Measurements from ENCODE around the gene RBM11. TPM values are rescaled to one million over a fixed set of nuclear protein-coding genes. Genes with fewer than 3 reads are reported as not detected.
"Not testable (repeated sequence)": the region's sequence is repeated elsewhere in the genome, so short reads cannot be mapped to it uniquely, and the experiment has no call there.

Gene RBM11, protein sequence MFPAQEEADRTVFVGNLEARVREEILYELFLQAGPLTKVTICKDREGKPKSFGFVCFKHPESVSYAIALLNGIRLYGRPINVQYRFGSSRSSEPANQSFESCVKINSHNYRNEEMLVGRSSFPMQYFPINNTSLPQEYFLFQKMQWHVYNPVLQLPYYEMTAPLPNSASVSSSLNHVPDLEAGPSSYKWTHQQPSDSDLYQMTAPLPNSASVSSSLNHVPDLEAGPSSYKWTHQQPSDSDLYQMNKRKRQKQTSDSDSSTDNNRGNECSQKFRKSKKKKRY
- 1 to 10 TPM; 3.8 to 6.3 TPM for total RNA-seq

DNA sequence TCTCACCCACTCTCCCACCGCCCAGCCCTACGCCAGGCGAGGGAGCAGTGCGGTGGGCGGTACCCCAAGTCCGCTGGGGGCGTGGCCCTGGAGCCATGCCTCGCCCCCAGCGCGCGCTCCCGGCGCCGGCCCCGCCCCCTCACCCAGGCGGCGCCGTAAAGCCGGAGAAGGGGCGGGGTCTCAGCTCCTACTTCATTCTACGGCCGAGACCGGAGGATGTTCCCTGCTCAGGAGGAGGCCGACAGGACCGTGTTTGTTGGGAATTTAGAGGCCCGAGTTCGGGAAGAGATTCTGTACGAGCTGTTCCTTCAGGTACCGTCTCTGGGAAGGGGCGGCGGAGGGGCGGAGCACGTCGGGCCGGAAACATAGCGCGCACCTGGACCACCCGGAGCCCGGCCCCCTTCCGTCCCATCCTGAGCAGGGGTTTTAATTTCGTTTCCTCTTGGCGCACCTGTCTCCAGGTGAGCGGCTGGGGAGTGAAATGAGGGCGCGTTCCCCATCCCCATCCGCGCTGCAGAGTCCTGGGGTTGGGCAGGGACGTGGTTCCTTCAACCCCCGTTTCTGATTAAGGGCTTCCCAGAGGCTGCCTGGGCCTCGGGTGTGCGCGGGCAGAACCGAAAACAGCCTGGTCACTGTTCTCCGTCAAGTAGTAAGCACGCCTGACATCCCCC, at the start of gene RBM11:
Gene RBM11, plus strand, starts transcription at position 187 of the 671 bp plus-strand sequence. Its CDS starts 30 bp downstream, at position 217.
- Mint-ChIP-seq H3K4me1 (peaks cover 6% of the 10 kb centered on the region), H3K36me3 (no peaks in the 10 kb centered on the region), H3K27ac (peak within 1 kb of the TSS; percentile 45), H3K4me3 (peak within 1 kb of the TSS; percentile 84), H3K9me3 (no peaks in the 10 kb centered on the region), H3K27me3 (no peaks in the 10 kb centered on the region)
- DNase-seq = peak; percentile 86

DNA sequence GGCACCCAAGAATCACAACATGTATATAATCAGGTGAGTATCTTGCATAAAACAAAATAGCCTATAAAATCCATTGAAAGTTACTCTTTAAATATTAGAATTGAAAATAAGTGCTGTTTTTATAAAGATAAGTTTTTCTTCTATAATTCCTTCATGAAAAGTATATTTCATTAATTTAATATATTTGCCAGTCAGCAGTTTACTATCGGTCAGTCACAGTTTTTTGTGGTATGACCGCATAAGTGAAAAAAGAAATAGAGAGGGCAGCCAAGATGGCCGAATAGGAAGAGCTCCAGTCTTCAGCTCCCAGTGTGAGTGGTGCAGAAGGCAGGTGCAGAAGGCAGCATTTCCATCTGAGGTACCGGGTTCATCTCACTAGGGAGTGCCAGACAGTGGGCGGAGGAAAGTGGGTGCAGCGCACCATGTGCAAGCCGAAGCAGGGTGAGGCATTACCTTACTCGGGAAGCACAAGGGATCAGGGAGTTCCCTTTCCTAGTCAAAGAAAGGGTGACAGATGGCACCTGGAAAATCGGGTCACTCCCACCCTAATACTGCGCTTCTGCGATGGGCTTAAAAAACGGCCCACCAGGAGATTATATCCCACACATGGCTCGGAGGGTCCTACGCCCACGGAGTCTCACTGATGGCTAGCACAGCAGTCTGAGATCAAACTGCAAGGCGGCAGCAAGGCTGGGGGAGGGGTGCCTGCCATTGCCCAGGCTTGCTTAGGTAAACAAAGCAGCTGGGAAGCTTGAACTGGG, 49.3 kb upstream of the RBM11 start:
- H3K4me3 Mint-ChIP-seq, H3K36me3 Mint-ChIP-seq, H3K9me3 Mint-ChIP-seq, H3K27me3 Mint-ChIP-seq, H3K4me1 Mint-ChIP-seq, H3K27ac Mint-ChIP-seq, DNase-seq: not testable (repeated sequence)

DNA sequence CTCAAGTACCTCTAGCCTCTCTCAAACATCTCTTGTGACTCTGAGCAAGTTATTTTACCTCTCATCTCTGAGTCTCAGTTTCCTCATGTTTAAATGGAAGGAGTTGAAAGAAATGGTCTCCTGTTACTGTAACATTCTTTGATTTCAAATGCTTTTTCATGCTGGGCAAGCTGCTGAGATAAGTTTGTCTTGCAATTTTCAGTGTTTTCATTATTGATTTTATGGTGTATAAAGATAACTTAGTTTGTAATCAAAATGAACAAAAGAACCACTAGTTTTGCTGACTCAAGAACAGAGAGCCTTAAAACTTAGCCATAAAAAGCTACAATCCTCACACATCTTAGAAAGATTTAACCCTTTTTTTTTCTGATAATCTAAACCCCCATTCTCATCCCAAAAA, 9.7 kb upstream of the RBM11 start:
- Mint-ChIP-seq H3K4me1 (peaks cover 4% of the 10 kb centered on the region), H3K27me3 (peaks cover 15% of the 10 kb centered on the region), H3K9me3 (no peaks in the 10 kb centered on the region), H3K4me3 (no peak overlapping the region), H3K36me3 (no peaks in the 10 kb centered on the region), H3K27ac (no peak overlapping the region)
- DNase-seq = no peak

DNA sequence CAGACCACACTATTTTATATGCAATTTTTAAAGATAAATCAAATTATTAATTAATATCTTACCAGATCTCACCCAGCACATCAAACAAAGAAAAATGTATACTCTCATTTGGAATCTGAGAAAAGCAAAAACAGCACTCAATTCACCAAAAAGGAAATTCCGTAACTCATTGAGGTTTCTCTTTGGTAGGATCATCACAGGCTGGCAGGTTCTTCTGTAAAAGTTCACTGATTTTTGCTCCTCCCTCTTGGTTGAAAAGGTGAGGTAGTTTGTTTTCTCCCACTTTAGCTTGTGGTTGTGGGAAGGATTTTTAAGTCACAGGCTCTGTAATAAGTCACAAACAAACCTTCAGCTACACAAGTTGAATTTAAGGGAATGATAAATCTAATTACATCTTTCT, 5.2 kb upstream of the RBM11 start, which contains the start of gene LIPI:
Gene LIPI, minus strand, starts transcription at position 218 of the 400 bp plus-strand sequence. Its CDS starts 110 bp downstream, at position 108.
- H3K27me3 Mint-ChIP-seq = peaks cover 15% of the 10 kb centered on the region
- H3K4me1 Mint-ChIP-seq = peaks cover 4% of the 10 kb centered on the region
- H3K27ac Mint-ChIP-seq = no peak within 1 kb of the TSS
- no peaks in the 10 kb centered on the region for H3K9me3 Mint-ChIP-seq
- no peaks in the 10 kb centered on the region for H3K36me3 Mint-ChIP-seq
- H3K4me3 Mint-ChIP-seq = no peak within 1 kb of the TSS
- no peak for DNase-seq

DNA sequence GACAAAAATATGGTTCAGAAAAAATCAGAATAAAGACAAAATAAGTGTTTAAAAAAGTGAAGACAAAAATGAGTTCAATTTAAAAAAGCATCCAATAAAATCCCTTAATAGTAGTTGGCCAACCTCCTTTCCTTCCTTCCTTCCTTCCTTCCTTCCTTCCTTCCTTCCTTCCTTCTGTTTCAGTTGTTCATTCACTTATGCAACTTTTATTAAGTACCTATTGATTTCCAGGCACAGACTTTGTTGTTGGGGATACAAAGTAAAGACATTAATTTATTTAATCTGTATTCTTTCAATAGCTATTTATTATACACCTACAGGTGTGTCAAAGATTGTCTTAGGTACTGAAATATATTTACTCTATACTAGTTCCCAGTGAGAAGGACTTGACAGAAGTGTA, 2.8 kb upstream of the RBM11 start:
- Mint-ChIP-seq H3K9me3 (no peaks in the 10 kb centered on the region), H3K4me3 (no peak overlapping the region), H3K27ac (no peak overlapping the region), H3K4me1 (peaks cover 6% of the 10 kb centered on the region), H3K36me3 (no peaks in the 10 kb centered on the region), H3K27me3 (peaks cover 3% of the 10 kb centered on the region)
- DNase-seq = no peak

DNA sequence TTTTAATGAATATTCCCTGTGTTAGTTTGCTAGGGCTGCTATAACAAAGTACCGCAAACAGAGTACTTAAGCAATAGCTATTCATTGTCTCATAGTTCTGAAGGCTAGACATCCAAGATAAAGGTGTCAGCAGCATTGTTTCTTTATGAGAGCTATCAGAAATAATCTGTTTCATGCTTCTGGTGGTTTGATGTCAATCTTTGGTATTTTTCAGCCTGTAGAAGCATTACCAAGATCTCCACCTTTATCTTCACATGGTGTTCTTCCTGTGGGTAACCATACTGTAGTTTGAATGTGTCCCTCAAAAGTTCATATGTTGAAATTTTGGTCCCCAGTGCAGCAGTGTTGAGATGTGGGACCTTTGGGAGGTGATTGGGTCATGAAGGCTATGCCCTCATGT, 7.4 kb downstream of the RBM11 start:
- no peak overlapping the region for H3K27ac Mint-ChIP-seq

DNA sequence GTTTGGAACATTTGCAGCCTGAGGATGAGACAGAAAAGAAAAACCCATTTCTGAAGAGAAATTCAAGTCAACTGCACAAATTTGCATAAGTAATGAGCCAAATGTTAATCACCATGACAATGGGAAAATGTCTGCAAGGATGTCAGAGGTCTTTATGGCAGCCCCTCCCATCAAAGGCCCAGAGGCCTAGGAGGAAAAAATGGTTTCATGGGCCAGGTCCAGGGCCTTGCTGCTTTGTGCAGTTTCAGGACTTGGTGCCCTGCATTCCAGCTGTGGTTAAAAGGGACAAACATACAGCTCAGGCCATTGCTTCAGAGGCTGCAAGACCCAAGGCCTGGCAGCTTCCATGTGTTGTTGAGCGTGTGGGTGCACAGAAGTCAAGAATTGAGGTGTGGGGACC, 13.4 kb downstream of the RBM11 start:
- Mint-ChIP-seq H3K36me3 (peaks cover 17% of the 10 kb centered on the region), H3K4me3 (no peak overlapping the region), H3K27ac (no peak overlapping the region), H3K9me3 (peaks cover 19% of the 10 kb centered on the region), H3K27me3 (no peaks in the 10 kb centered on the region), H3K4me1 (no peaks in the 10 kb centered on the region)
- DNase-seq = no peak

More for the DNA sequence above, 7.4 kb downstream of the RBM11 start:
- H3K4me1 Mint-ChIP-seq = no peaks in the 10 kb centered on the region
- H3K9me3 Mint-ChIP-seq = peaks cover under 1% of the 10 kb centered on the region
- H3K27me3 Mint-ChIP-seq = no peaks in the 10 kb centered on the region
- H3K36me3 Mint-ChIP-seq = peaks cover 6% of the 10 kb centered on the region
- no peak overlapping the region for H3K4me3 Mint-ChIP-seq
- no peak for DNase-seq

DNA sequence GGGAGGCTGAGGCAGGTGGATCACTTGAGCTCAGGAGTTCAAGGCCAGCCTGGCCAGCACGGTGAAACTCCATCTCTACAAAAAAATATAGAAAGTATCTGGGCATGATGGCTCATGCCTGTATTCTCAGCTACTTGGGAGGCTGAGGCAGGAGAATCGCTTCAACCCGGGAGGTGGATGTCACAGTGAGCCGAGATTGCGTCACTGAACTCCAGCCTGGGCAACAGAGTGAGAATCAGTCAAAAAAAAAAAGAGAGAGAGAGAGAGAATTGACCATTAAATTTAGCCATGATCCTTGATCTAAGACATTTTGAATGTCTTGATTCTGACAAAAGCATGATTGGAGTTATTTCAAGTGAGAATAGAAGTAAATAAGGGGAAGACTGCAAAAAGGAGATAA, 19.1 kb downstream of the RBM11 start:
- H3K4me3 Mint-ChIP-seq = no peak overlapping the region
- no peak overlapping the region for H3K27ac Mint-ChIP-seq
- H3K9me3 Mint-ChIP-seq = peaks cover 5% of the 10 kb centered on the region
- peaks cover 5% of the 10 kb centered on the region for H3K36me3 Mint-ChIP-seq
- H3K27me3 Mint-ChIP-seq = no peaks in the 10 kb centered on the region
- H3K4me1 Mint-ChIP-seq = no peaks in the 10 kb centered on the region
- DNase-seq = no peak

DNA sequence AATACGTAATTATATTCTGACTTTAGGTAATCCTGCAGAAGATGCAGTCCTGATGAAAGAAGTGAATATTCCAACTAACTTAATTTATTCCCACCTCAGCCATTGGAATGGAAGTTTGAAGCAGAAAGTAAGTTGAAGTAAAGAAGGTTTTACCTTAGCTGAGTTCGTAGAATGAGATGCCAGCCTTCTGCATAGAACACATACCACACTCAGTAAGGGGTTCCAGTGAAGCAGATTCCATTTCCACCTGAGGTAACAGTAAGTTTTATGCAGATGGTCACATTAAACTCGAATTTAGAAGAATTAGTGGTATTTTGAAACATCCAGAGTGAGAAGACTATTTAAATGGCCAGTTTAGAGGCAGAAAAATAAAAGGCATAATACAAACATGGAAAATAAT, 20.2 kb downstream of the RBM11 start:
- H3K4me3 Mint-ChIP-seq = no peak overlapping the region
- H3K36me3 Mint-ChIP-seq = no peaks in the 10 kb centered on the region
- H3K27ac Mint-ChIP-seq = no peak overlapping the region
- H3K9me3 Mint-ChIP-seq = peaks cover 2% of the 10 kb centered on the region
- DNase-seq = no peak
- H3K4me1 Mint-ChIP-seq = peaks cover 4% of the 10 kb centered on the region
- no peaks in the 10 kb centered on the region for H3K27me3 Mint-ChIP-seq

DNA sequence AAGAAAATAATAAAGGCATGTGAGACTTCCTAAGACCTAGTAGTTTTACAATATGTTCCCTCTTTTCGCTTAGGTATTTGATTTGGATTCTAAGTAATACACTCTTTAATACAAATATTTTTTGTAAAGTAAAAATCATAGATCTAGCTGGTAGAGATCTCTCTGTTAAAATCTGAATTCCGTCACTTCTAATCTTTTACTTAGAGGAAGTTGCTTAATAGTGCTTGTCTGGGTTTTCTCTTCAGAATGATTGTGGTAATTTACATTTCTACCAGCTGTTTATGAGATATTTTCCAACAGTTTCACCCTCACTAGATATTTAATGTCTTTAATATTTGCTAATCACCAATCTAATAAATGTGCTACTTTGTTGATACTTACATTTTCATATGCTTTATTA, 23.3 kb downstream of the RBM11 start:
- Mint-ChIP-seq H3K36me3 (no peaks in the 10 kb centered on the region), H3K4me3 (no peak overlapping the region), H3K27ac (no peak overlapping the region), H3K27me3 (no peaks in the 10 kb centered on the region), H3K4me1 (peaks cover 8% of the 10 kb centered on the region), H3K9me3 (peaks cover 2% of the 10 kb centered on the region)
- no peak for DNase-seq

DNA sequence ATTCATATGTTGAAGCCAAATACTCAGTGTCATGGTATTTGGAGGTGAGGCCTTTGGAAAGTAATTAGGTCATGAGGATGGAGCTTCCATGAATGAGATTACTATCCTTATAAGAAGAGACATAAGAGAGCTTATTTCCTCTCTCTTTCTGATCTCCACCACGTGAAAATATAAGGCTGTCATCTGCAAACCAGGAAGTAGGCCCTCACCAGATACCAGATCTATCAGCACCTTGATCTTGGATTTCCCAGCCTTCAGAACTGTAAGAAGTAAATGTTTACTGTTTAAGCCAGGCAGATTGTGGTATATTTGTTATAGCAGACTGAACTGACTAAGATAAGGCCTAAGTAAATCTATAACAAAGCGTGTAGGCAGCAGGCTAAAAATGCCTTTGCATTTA, 25.3 kb downstream of the RBM11 start:
- no peak overlapping the region for H3K27ac Mint-ChIP-seq
- H3K9me3 Mint-ChIP-seq = peaks cover 2% of the 10 kb centered on the region
- no peak for DNase-seq
- no peaks in the 10 kb centered on the region for H3K27me3 Mint-ChIP-seq
- no peaks in the 10 kb centered on the region for H3K36me3 Mint-ChIP-seq
- peaks cover 8% of the 10 kb centered on the region for H3K4me1 Mint-ChIP-seq
- H3K4me3 Mint-ChIP-seq = no peak overlapping the region

DNA sequence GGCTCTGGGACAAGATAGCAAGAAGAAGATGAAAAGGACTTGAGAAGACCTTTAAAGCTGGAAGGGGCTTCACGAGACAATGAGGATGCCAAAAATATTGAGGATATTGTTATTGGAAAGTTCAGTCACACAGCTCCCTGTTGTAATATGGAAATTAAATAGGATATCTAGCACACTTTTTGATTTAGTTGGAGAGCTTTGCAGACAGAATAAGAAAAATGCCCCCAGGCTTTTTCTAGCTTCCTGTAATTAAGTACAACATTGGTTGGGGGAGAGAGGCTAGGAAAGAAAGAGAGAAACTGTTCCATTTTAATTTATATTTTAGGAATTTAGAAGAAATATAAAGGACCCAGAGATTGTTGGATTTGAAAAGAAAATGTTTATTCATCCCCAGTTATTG, 27.5 kb downstream of the RBM11 start:
- peaks cover 8% of the 10 kb centered on the region for H3K4me1 Mint-ChIP-seq
- peaks cover 2% of the 10 kb centered on the region for H3K9me3 Mint-ChIP-seq
- DNase-seq = no peak
- no peaks in the 10 kb centered on the region for H3K36me3 Mint-ChIP-seq
- H3K27me3 Mint-ChIP-seq = no peaks in the 10 kb centered on the region
- H3K27ac Mint-ChIP-seq = no peak overlapping the region
- no peak overlapping the region for H3K4me3 Mint-ChIP-seq

DNA sequence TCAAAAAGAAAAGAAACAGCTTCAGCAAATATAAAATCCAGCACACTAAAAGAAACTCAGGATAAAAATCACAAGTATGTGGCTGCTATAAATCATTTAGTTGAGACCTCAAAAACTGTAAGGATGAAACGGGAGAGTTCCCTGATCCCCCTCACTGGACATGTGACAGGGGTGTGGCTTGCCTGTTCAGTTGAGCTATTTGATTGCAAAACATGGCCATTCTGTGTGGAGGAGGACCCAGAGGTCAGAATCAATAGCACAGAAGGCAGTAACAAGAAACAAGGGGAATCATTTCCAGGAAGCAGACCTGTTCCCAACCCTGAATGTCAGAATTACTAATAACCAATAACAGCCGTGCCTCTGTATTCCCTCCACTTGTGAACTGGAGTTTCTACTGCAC, 27.9 kb downstream of the RBM11 start:
- no peak for DNase-seq
- H3K27me3 Mint-ChIP-seq = no peaks in the 10 kb centered on the region
- no peaks in the 10 kb centered on the region for H3K36me3 Mint-ChIP-seq
- peaks cover 2% of the 10 kb centered on the region for H3K9me3 Mint-ChIP-seq
- H3K27ac Mint-ChIP-seq = no peak overlapping the region
- peaks cover 8% of the 10 kb centered on the region for H3K4me1 Mint-ChIP-seq
- no peak overlapping the region for H3K4me3 Mint-ChIP-seq

DNA sequence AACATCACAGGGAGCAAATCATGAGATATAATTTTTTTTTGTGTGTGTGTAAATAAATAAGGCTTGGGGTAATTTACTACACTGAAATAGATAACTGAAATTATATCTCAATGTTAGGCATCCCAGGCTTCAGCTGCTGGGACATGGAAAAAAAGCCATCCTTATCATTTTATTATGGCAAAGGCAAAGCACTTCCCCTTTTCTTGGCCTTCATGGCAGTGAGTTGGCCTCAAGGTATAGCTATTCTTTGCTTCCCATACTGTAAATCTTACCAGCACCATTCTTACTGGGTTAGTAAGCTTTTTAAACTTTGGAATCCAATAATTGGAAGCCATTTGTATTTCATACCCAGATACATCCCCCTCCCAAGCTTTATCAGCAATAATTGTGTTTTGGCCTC, 29.0 kb downstream of the RBM11 start:
- no peak overlapping the region for H3K27ac Mint-ChIP-seq
- no peak overlapping the region for H3K4me3 Mint-ChIP-seq
- peaks cover 2% of the 10 kb centered on the region for H3K27me3 Mint-ChIP-seq
- peaks cover 4% of the 10 kb centered on the region for H3K9me3 Mint-ChIP-seq
- peaks cover 8% of the 10 kb centered on the region for H3K4me1 Mint-ChIP-seq
- no peak for DNase-seq
- H3K36me3 Mint-ChIP-seq = no peaks in the 10 kb centered on the region

DNA sequence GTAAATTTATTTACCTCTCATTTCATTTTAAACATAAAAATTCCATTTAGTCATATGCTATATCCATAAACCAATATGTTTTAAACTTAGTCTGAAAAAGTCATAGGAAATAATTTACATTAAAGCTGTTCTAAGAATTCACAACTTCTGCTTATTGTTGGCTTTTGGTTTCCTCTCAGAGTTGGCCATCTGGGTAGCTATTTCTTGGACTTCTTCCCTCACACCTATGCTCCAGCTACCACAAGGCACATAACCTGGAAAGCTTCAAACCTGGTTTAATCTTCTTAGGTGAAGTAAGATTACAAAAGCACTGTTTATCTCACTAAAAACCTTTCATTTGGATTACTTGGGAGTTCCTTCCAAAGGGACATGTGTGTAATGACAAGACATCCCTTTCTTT, 29.8 kb downstream of the RBM11 start:
- no peak for DNase-seq
- Mint-ChIP-seq H3K27me3 (peaks cover 4% of the 10 kb centered on the region), H3K4me3 (no peak overlapping the region), H3K9me3 (peaks cover 7% of the 10 kb centered on the region), H3K36me3 (no peaks in the 10 kb centered on the region), H3K27ac (no peak overlapping the region), H3K4me1 (peaks cover 8% of the 10 kb centered on the region)
